Measurements from ENCODE around the gene PILRB. TPM values are rescaled to one million over a fixed set of nuclear protein-coding genes. Genes with fewer than 3 reads are reported as not detected.
"Not testable (repeated sequence)": the region's sequence is repeated elsewhere in the genome, so short reads cannot be mapped to it uniquely, and the experiment has no call there.

PILRB gene
- total RNA-seq, 3 donors from 2014 or later, result 36.4 to 95.3 (median 54.3) TPM

GRCh38 chr7:100370746-100371145 is 12.8 kb downstream of the PILRB start:
- no peak for ATAC-seq
- H3K9me3 ChIP-seq, result no peaks in the 10 kb centered on the region
- H3K4me3 ChIP-seq, result no peak overlapping the region
- no peaks in the 10 kb centered on the region for H3K36me3 ChIP-seq (ENCODE audit: low read depth)
- no peak for TF ChIP-seq CTCF (IDR thresholded peaks at IDR 0.05)
- intact Hi-C loops (cut with DNase I, micrococcal nuclease), result no loop called here
- DNase-seq, result peak in 1 of 3 donors; percentile 13
- no peaks in the 10 kb centered on the region for H3K4me1 ChIP-seq (ENCODE audit: low read depth)

- H3K9me3 ChIP-seq, result no peaks in the 10 kb centered on the region
- ATAC-seq (no peak), DNase-seq (no peak)
- no peaks in the 10 kb centered on the region for H3K36me3 ChIP-seq (ENCODE audit: low read depth)
- H3K4me1 ChIP-seq (ENCODE audit: low read depth), result no peaks in the 10 kb centered on the region
- intact Hi-C loops (cut with DNase I, micrococcal nuclease), result no loop called here
- H3K4me3 ChIP-seq, result no peak overlapping the region
- no peak for TF ChIP-seq CTCF (IDR thresholded peaks at IDR 0.05)
Observed at GRCh38 chr7:100371561-100372171, 13.7 kb downstream of the PILRB start.

GRCh38 chr7:100372256-100372655 is 14.3 kb downstream of the PILRB start:
- intact Hi-C loops (cut with DNase I, micrococcal nuclease), result no loop called here
- no peak for DNase-seq
- peak; percentile 6 for ATAC-seq
- Histone ChIP-seq H3K4me3 (no peak overlapping the region), H3K9me3 (no peaks in the 10 kb centered on the region), H3K4me1 (ENCODE audit: low read depth) (no peaks in the 10 kb centered on the region), H3K36me3 (ENCODE audit: low read depth) (no peaks in the 10 kb centered on the region)
- no peak for TF ChIP-seq CTCF (IDR thresholded peaks at IDR 0.05)

- no peaks in the 10 kb centered on the region for H3K36me3 ChIP-seq (ENCODE audit: low read depth)
- H3K9me3 ChIP-seq, result no peaks in the 10 kb centered on the region
- intact Hi-C loops (cut with DNase I, micrococcal nuclease), result no loop called here
- TF ChIP-seq CTCF (IDR thresholded peaks at IDR 0.05), result no peak
- H3K4me1 ChIP-seq (ENCODE audit: low read depth), result no peaks in the 10 kb centered on the region
- no peak for ATAC-seq
- no peak overlapping the region for H3K4me3 ChIP-seq
- no peak for DNase-seq
Observed at GRCh38 chr7:100372694-100373093, 14.8 kb downstream of the PILRB start.

GRCh38 chr7:100373261-100373831 is 15.4 kb downstream of the PILRB start, which contains the start of gene PILRA:
Gene PILRA (plus strand): TSS chr7:100373487. CDS start chr7:100373657, 170 bp downstream.
- Histone ChIP-seq H3K36me3 (ENCODE audit: low read depth) (no peaks in the 10 kb centered on the region), H3K4me1 (ENCODE audit: low read depth) (peaks cover under 1% of the 10 kb centered on the region), H3K4me3 (no peak within 1 kb of the TSS), H3K9me3 (no peaks in the 10 kb centered on the region)
- intact Hi-C loops (cut with DNase I, micrococcal nuclease), result no loop called here
- ATAC-seq, result peak; percentile 35
- TF ChIP-seq CTCF (IDR thresholded peaks at IDR 0.05), result no peak
- no peak for DNase-seq

- H3K4me1 ChIP-seq (ENCODE audit: low read depth); intact Hi-C loops (cut with DNase I, micrococcal nuclease); DNase-seq; H3K9me3 ChIP-seq; H3K4me3 ChIP-seq; H3K36me3 ChIP-seq (ENCODE audit: low read depth): not testable (repeated sequence)
- peak; percentile 15 for ATAC-seq
Observed at GRCh38 chr7:100373870-100374598, 16.1 kb downstream of the PILRB start.

Data from mucosa of descending colon (tissue), 3 donors.